ENCODE measurements around the gene PAM. TPM values are rescaled to one million over a fixed set of nuclear protein-coding genes. Genes with fewer than 3 reads are reported as not detected.
"Not testable (repeated sequence)": the region's sequence is repeated elsewhere in the genome, so short reads cannot be mapped to it uniquely, and the experiment has no call there.

The PAM gene
- total and polyA plus RNA-seq, 12 donors, result 488 to 1,485 (median 1,074) TPM

- Histone ChIP-seq H3K4me3 (no peak overlapping the region), H3K36me3 (no peaks in the 10 kb centered on the region), H3K9me3 (peaks cover 0 to 15% (median 0%) of the 10 kb centered on the region in 11 donors), H3K4me1 (peaks cover 0 to 51% (median 33%) of the 10 kb centered on the region in 9 donors), H3K27me3 (no peaks in the 10 kb centered on the region), H3K27ac (peak overlapping the region in 6 of 10 donors; percentile 2 to 74 (median 65))
- ATAC-seq (peak in 4 of 8 donors; percentile 52 to 79 (median 72)), DNase-seq (no peak)
- intact Hi-C loops (cut with DNase I), result loop anchor here in 4 of 10 donors (1.0 to 10.0 kb wide), 5 partner anchors 35 to 353 kb away; partner anchors contain the start of genes GIN1 (in 1 of the 4) and PPIP5K2 (in 1 of the 4)
- no peak for TF ChIP-seq CTCF (IDR thresholded peaks at IDR 0.05)
Measured at GRCh38 chr5:102771435-102771834, 16.3 kb downstream of the PAM start.

- peak overlapping the region in 4 of 10 donors; percentile 2 to 74 (median 70) for H3K27ac ChIP-seq
Measured at GRCh38 chr5:102772273-102772672, 17.2 kb downstream of the PAM start.

GRCh38 chr5:102773133-102773532, 18.0 kb downstream of the PAM start:
- Histone ChIP-seq H3K36me3 (no peaks in the 10 kb centered on the region), H3K9me3 (peaks cover 0 to 17% (median 0%) of the 10 kb centered on the region in 11 donors), H3K27me3 (no peaks in the 10 kb centered on the region), H3K27ac (peak overlapping the region in 2 of 10 donors; percentile 18 to 74), H3K4me3 (no peak overlapping the region), H3K4me1 (peaks cover 0 to 51% (median 39%) of the 10 kb centered on the region in 9 donors)
- ATAC-seq (no peak), DNase-seq (no peak)
- intact Hi-C loops (cut with DNase I), result loop anchor here in 4 of 10 donors (5.0 to 10.0 kb wide), 4 partner anchors 192 to 352 kb away; partner anchors contain the start of genes GIN1 (in 1 of the 4) and PPIP5K2 (in 1 of the 4)
- TF ChIP-seq CTCF (IDR thresholded peaks at IDR 0.05), result no peak
- 59 to 70% methylated on average over 1 of the region's 1 CpG for WGBS, 2 donors

More at GRCh38 chr5:102772273-102772672, 17.2 kb downstream of the PAM start:
- intact Hi-C loops (cut with DNase I), result loop anchor here in 4 of 10 donors (5.0 to 10.0 kb wide), 4 partner anchors 193 to 353 kb away; partner anchors contain the start of genes GIN1 (in 1 of the 4) and PPIP5K2 (in 1 of the 4)
- DNase-seq (no peak), ATAC-seq (no peak)
- Histone ChIP-seq H3K36me3 (no peaks in the 10 kb centered on the region), H3K4me3 (no peak overlapping the region), H3K4me1 (peaks cover 0 to 51% (median 33%) of the 10 kb centered on the region in 9 donors), H3K27me3 (no peaks in the 10 kb centered on the region), H3K9me3 (peaks cover 0 to 17% (median 0%) of the 10 kb centered on the region in 11 donors)
- WGBS, 2 donors, result 89 to 100% methylated on average over 1 of the region's 1 CpG
- TF ChIP-seq CTCF (IDR thresholded peaks at IDR 0.05), result no peak

- DNase-seq, H3K27me3 ChIP-seq, ATAC-seq, H3K4me3 ChIP-seq, H3K27ac ChIP-seq, H3K36me3 ChIP-seq: not testable (repeated sequence)
- intact Hi-C loops (cut with DNase I), result loop anchor here in 3 of 10 donors (10.0 kb wide), 3 partner anchors 189 to 349 kb away; partner anchors contain the start of genes GIN1 (in 1 of the 3) and PPIP5K2 (in 1 of the 3)
- Histone ChIP-seq H3K4me1 (peaks cover 0 to 62% (median 49%) of the 10 kb centered on the region in 9 donors), H3K9me3 (peaks cover 0 to 11% (median 0%) of the 10 kb centered on the region in 11 donors)
Measured at GRCh38 chr5:102775756-102776155, 20.7 kb downstream of the PAM start.

- no peak overlapping the region for H3K4me3 ChIP-seq
- no peak for TF ChIP-seq CTCF (IDR thresholded peaks at IDR 0.05)
- no peak for DNase-seq
- peaks cover 0 to 11% (median 0%) of the 10 kb centered on the region in 11 donors for H3K9me3 ChIP-seq
- no peaks in the 10 kb centered on the region for H3K27me3 ChIP-seq
- H3K4me1 ChIP-seq, result peaks cover 0 to 62% (median 49%) of the 10 kb centered on the region in 9 donors
- H3K27ac ChIP-seq, result no peak overlapping the region
- intact Hi-C loops (cut with DNase I), result loop anchor here in 3 of 10 donors (10.0 kb wide), 3 partner anchors 188 to 348 kb away; partner anchors contain the start of genes GIN1 (in 1 of the 3) and PPIP5K2 (in 1 of the 3)
- no peak for ATAC-seq
- no peaks in the 10 kb centered on the region for H3K36me3 ChIP-seq
Measured at GRCh38 chr5:102777099-102777498, 22.0 kb downstream of the PAM start.

Data from heart right ventricle (tissue), 16 donors.